ENCODE results near the gene ME1.

GRCh38 chr6:83385473-83385872, 45.4 kb downstream of the ME1 start:
- TF ChIP-seq CTCF (IDR thresholded peaks at IDR 0.05; ENCODE audit: borderline replicate concordance, extremely low read depth, low read length, poor library complexity, severe bottlenecking) (no peak), EZH2 (IDR thresholded peaks at IDR 0.05; ENCODE audit: borderline replicate concordance, low read depth, low read length, severe bottlenecking) (no peak)
